ENCODE measurements around the gene NELL1. TPM values are rescaled to one million over a fixed set of nuclear protein-coding genes. Genes with fewer than 3 reads are reported as not detected.

The NELL1 gene
- total RNA-seq, 2 experiments from 2014 or later = not detected

- intact Hi-C loops (cut with micrococcal nuclease) = no loop called here
- DNase-seq (no peak), ATAC-seq (no peak)
- Mint-ChIP-seq H3K4me3 (no peak overlapping the region), H3K27me3 (no peaks in the 10 kb centered on the region), H3K4me1 (ENCODE audit: low read depth) (no peaks in the 10 kb centered on the region), H3K9me3 (peaks cover 3% of the 10 kb centered on the region), H3K36me3 (ENCODE audit: low read depth) (no peaks in the 10 kb centered on the region), H3K27ac (no peak overlapping the region)
- ChIA-PET CTCF (no interaction called here), POLR2A (no interaction called here)
- TF ChIP-seq, protein P1, sequence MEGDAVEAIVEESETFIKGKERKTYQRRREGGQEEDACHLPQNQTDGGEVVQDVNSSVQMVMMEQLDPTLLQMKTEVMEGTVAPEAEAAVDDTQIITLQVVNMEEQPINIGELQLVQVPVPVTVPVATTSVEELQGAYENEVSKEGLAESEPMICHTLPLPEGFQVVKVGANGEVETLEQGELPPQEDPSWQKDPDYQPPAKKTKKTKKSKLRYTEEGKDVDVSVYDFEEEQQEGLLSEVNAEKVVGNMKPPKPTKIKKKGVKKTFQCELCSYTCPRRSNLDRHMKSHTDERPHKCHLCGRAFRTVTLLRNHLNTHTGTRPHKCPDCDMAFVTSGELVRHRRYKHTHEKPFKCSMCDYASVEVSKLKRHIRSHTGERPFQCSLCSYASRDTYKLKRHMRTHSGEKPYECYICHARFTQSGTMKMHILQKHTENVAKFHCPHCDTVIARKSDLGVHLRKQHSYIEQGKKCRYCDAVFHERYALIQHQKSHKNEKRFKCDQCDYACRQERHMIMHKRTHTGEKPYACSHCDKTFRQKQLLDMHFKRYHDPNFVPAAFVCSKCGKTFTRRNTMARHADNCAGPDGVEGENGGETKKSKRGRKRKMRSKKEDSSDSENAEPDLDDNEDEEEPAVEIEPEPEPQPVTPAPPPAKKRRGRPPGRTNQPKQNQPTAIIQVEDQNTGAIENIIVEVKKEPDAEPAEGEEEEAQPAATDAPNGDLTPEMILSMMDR (IDR thresholded peaks at IDR 0.05) = no peak
These were observed 371.2 kb downstream of the NELL1 start for GRCh38 chr11:21040630-21041029.

DNA sequence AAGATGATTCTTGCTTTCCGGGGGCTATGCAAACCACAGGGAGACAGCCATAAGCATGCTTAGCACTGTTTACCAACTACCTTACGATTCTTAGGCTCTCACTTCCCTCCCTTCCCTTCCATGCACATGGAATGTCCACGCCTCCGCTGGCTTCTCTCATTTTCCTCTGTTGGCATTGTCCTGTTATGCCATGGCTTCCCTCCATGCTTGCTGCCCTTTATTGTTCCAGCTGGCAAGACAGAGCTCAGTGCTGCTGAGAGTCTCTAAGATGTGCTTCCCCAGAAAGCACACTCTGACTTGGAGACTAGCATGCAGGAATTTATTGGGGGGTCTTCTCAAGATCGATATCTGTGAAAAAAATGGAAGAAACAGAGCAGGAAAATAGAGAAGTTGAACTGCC lies 379.2 kb downstream of the NELL1 start:
- POLR2A ChIA-PET = no interaction called here
- H3K4me3 Mint-ChIP-seq = no peak overlapping the region
- CTCF ChIA-PET = no interaction called here
- H3K4me1 Mint-ChIP-seq (ENCODE audit: low read depth) = no peaks in the 10 kb centered on the region
- intact Hi-C loops (cut with micrococcal nuclease) = no loop called here
- DNase-seq (no peak), ATAC-seq (no peak)
- TF ChIP-seq, protein P1 (IDR thresholded peaks at IDR 0.05) = no peak
- H3K27ac Mint-ChIP-seq = no peak overlapping the region
- no peaks in the 10 kb centered on the region for H3K36me3 Mint-ChIP-seq (ENCODE audit: low read depth)
- no peaks in the 10 kb centered on the region for H3K27me3 Mint-ChIP-seq
- H3K9me3 Mint-ChIP-seq = no peaks in the 10 kb centered on the region

GRCh38 chr11:21053466-21053865 lies 384.1 kb downstream of the NELL1 start:
- no peaks in the 10 kb centered on the region for H3K36me3 Mint-ChIP-seq (ENCODE audit: low read depth)
- DNase-seq (no peak), ATAC-seq (no peak)
- no peaks in the 10 kb centered on the region for H3K9me3 Mint-ChIP-seq
- no peaks in the 10 kb centered on the region for H3K27me3 Mint-ChIP-seq
- H3K27ac Mint-ChIP-seq = no peak overlapping the region
- TF ChIP-seq, protein P1 (IDR thresholded peaks at IDR 0.05) = no peak
- POLR2A ChIA-PET = no interaction called here
- CTCF ChIA-PET = no interaction called here
- H3K4me1 Mint-ChIP-seq (ENCODE audit: low read depth) = no peaks in the 10 kb centered on the region
- intact Hi-C loops (cut with micrococcal nuclease) = no loop called here
- no peak overlapping the region for H3K4me3 Mint-ChIP-seq

GRCh38 chr11:21056644-21057043 lies 387.3 kb downstream of the NELL1 start:
- intact Hi-C loops (cut with micrococcal nuclease) = no loop called here
- Mint-ChIP-seq H3K36me3 (ENCODE audit: low read depth) (no peaks in the 10 kb centered on the region), H3K4me1 (ENCODE audit: low read depth) (no peaks in the 10 kb centered on the region), H3K9me3 (no peaks in the 10 kb centered on the region), H3K27me3 (no peaks in the 10 kb centered on the region), H3K4me3 (no peak overlapping the region), H3K27ac (no peak overlapping the region)
- ATAC-seq (no peak), DNase-seq (no peak)
- ChIA-PET POLR2A (no interaction called here), CTCF (no interaction called here)
- TF ChIP-seq, protein P1 (IDR thresholded peaks at IDR 0.05) = no peak

DNA sequence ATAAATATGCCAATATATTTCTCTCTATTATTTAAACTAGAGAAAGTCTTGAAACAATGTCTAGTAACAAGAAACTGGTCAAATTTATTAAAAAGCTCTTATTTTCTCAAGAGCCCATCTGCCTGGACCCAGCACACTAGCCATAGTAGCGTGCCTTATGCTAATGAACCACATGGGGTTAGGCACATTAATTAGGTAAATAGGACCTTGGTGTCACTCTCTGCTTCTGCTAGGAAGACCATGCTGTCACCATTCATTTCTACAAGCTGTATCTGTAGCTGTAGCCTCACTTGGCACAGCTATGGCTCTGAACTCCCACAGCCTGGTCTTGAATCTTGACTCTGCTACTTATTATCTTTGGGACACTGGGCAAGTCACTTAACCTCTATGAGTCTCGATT lies 390.5 kb downstream of the NELL1 start:
- Mint-ChIP-seq H3K27me3 (no peaks in the 10 kb centered on the region), H3K4me1 (ENCODE audit: low read depth) (no peaks in the 10 kb centered on the region), H3K4me3 (no peak overlapping the region), H3K27ac (no peak overlapping the region), H3K36me3 (ENCODE audit: low read depth) (no peaks in the 10 kb centered on the region), H3K9me3 (peaks cover 3% of the 10 kb centered on the region)
- POLR2A ChIA-PET = no interaction called here
- intact Hi-C loops (cut with micrococcal nuclease) = no loop called here
- TF ChIP-seq, protein P1 (IDR thresholded peaks at IDR 0.05) = no peak
- ATAC-seq (no peak), DNase-seq (no peak)
- CTCF ChIA-PET = no interaction called here
